Mesenchymal stem cell (in vitro differentiated cells and primary cell): ENCODE data around the gene ZNF385C.
"Not testable (repeated sequence)": the region's sequence is repeated elsewhere in the genome, so short reads cannot be mapped to it uniquely, and the experiment has no call there.

Source experiments
- DNase-seq: peaks from one replicate; pipeline ENCODE4 v3.0.0-alpha.2; 2013
- H2AFZ ChIP-seq: one replicate; pipeline ENCODE4 v1.6.1; 2013; ENCODE audit warnings: low read depth, mild to moderate bottlenecking, control low read depth, inconsistent platforms, low read length, moderate library complexity
- H2AK5ac ChIP-seq: 2 replicates; pipeline ENCODE4 v1.6.1; 2013; ENCODE audit warnings: low read length, moderate library complexity, mild to moderate bottlenecking, inconsistent platforms; ENCODE audit not compliant: severe bottlenecking
- H2BK120ac ChIP-seq: one replicate; pipeline ENCODE4 v1.6.1; 2013; ENCODE audit warnings: low read depth, mild to moderate bottlenecking, inconsistent platforms, low read length, moderate library complexity
- H2BK12ac ChIP-seq, 2 experiments: one replicate each; pipeline ENCODE4 v1.6.1; 2013; ENCODE audit warnings: inconsistent platforms in 2 of 2, low read length in 2 of 2, mild to moderate bottlenecking in 2 of 2, moderate library complexity in 2 of 2, control low read depth in 1 of 2
- H2BK15ac ChIP-seq: one replicate; pipeline ENCODE4 v1.6.1; 2013; ENCODE audit warnings: mild to moderate bottlenecking, low read depth, inconsistent platforms; ENCODE audit not compliant: poor library complexity, severe bottlenecking
- H2BK5ac ChIP-seq: 2 replicates; pipeline ENCODE4 v1.6.1; 2013; ENCODE audit warnings: low read depth, mild to moderate bottlenecking, low read length, control low read depth, inconsistent platforms; ENCODE audit not compliant: poor library complexity, severe bottlenecking
- H3K14ac ChIP-seq, 2 experiments: one replicate each; pipeline ENCODE4 v1.6.1; 2013; ENCODE audit warnings: inconsistent platforms in 2 of 2, low read length in 2 of 2, control low read depth in 1 of 2, mild to moderate bottlenecking in 1 of 2, moderate library complexity in 1 of 2
- H3K18ac ChIP-seq, 2 experiments: one replicate each; pipeline ENCODE4 v1.6.1; 2013; ENCODE audit warnings: inconsistent platforms in 2 of 2, low read length in 2 of 2, control low read depth in 1 of 2, low read depth in 1 of 2, mild to moderate bottlenecking in 1 of 2
- H3K23ac ChIP-seq, 2 experiments: one replicate each; pipeline ENCODE4 v1.6.1; 2013; ENCODE audit warnings: inconsistent platforms in 2 of 2, low read length in 2 of 2, mild to moderate bottlenecking in 2 of 2, moderate library complexity in 2 of 2, control low read depth in 1 of 2
- H3K27ac ChIP-seq: 2 replicates; pipeline ENCODE4 v1.5.1; 2013; ENCODE audit warnings: mild to moderate bottlenecking, moderate library complexity, low read length, control low read depth, inconsistent platforms; ENCODE audit not compliant: poor library complexity, severe bottlenecking
- H3K27me3 ChIP-seq, 2 experiments: 2 replicates each; pipeline versions ENCODE4 v1.6.1 to v1.7.0; 2013; ENCODE audit warnings: low read length in 2 of 2, mild to moderate bottlenecking in 2 of 2, moderate library complexity in 2 of 2, control low read depth in 1 of 2, inconsistent platforms in 1 of 2; ENCODE audit not compliant: control insufficient read depth in 1 of 2, insufficient read depth in 1 of 2
- H3K36me3 ChIP-seq, 2 experiments: 2 replicates each; pipeline versions ENCODE4 v1.6.1 to v1.7.0; 2013; ENCODE audit warnings: low read length in 2 of 2, control low read depth in 1 of 2, inconsistent platforms in 1 of 2, low read depth in 1 of 2, mild to moderate bottlenecking in 1 of 2; ENCODE audit not compliant: insufficient read depth in 2 of 2, control insufficient read depth in 1 of 2
- H3K4ac ChIP-seq, 2 experiments: one replicate each; pipeline ENCODE4 v1.6.1; 2013; ENCODE audit warnings: inconsistent platforms in 2 of 2, low read length in 2 of 2, mild to moderate bottlenecking in 2 of 2, moderate library complexity in 2 of 2, control low read depth in 1 of 2, low read depth in 1 of 2
- H3K4me1 ChIP-seq: 2 replicates; pipeline ENCODE4 v1.6.1; 2013; ENCODE audit warnings: low read depth, low read length, control low read depth; ENCODE audit not compliant: control insufficient read depth, insufficient read depth
- H3K4me2 ChIP-seq: 2 replicates; pipeline ENCODE4 v1.6.1; 2013; ENCODE audit warnings: low read length, mild to moderate bottlenecking, inconsistent platforms; ENCODE audit not compliant: poor library complexity, severe bottlenecking
- H3K4me3 ChIP-seq, 2 experiments: 2 replicates each; pipeline versions ENCODE4 v1.5.1 to v1.7.0; 2013; ENCODE audit warnings: low read length in 2 of 2, mild to moderate bottlenecking in 2 of 2, control low read depth in 1 of 2, low read depth in 1 of 2; ENCODE audit not compliant: insufficient read depth in 1 of 2
- H3K79me1 ChIP-seq: replicated peaks from 2 replicates; pipeline ENCODE4 v1.6.1; 2013; ENCODE audit warnings: mild to moderate bottlenecking, control low read depth, low read length, inconsistent platforms; ENCODE audit not compliant: poor library complexity, severe bottlenecking
- H3K9ac ChIP-seq: 2 replicates; pipeline ENCODE4 v1.7.0; 2013; ENCODE audit warnings: mild to moderate bottlenecking, low read length, moderate library complexity
- H3K9me3 ChIP-seq: 2 replicates; pipeline ENCODE4 v1.7.0; 2013; ENCODE audit warnings: mild to moderate bottlenecking, low read length; ENCODE audit not compliant: control insufficient read depth
- H4K8ac ChIP-seq: one replicate; pipeline ENCODE4 v1.6.1; 2013; ENCODE audit warnings: inconsistent platforms, mild to moderate bottlenecking, low read length, moderate library complexity
- H4K91ac ChIP-seq: one replicate; pipeline ENCODE4 v1.6.1; 2013; ENCODE audit warnings: mild to moderate bottlenecking, low read length, inconsistent platforms
- WGBS: methylation state at CpG from one replicate; pipeline ENCODE4 v1.1.7; 2013; ENCODE audit warnings: mixed read lengths; 5-methylcytosine and 5-hydroxymethylcytosine counted together

ZNF385C gene

DNA sequence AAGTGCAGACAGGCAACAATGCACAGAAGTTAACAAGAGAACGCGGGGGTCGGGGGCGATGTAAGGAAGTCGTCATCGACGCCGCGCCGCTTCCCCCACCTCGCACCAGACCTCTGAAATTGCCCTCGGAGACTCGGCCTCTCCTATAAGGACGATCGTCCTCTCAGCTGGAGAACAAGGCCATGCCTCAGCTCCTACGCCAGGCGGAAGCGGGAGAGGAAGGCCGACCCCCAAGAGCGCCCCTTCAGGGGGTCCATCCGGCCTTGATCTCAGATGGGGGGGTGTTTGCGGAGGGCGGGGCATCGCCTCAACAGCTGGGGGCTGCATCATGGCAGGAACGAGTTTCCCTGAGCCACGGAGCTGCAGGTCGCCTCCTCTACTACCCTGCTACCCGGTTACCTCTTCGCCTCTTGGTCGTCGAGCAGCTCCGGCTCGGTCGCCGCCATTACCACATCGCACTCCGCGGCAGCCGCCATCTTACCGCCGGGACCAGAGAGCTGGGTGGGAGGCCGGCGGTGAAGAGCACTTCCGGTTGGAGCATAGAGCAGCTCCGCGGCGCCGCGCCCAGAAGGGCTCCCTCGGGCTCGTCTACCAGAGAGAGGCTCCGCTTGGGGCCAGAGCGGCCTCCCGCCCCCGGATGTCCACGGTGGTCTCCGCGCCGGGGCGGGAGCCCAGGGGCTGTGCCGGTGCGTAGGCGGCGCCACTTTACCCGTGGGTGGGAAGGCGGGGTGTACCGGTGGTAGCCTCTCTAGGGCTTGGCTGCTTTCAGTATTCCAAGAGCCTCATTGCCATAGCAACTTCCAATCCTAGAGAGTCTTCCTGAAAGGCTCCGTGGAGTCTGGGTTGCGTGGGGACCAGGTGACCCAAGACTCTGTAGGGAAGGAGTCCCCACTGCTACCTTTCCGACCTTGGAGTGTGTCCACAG is 81.1 kb downstream of the ZNF385C start, which contains the start of gene DNAJC7:
TSS of gene DNAJC7 (minus strand) at position 499 of the 925 bp plus-strand sequence. CDS start at position 476, 23 bp downstream.
- Histone ChIP-seq H2AFZ (peak within 1 kb of the TSS; percentile 66), H4K91ac (peak within 1 kb of the TSS; percentile 99), H3K27me3 (no peaks in the 10 kb centered on the region), H2BK15ac (peak within 1 kb of the TSS; percentile 74), H2AK5ac (peak within 1 kb of the TSS; percentile 61), H3K18ac (peak within 1 kb of the TSS; percentile 97 to 99), H3K23ac (peak within 1 kb of the TSS; percentile 51 to 64), H3K27ac (peak within 1 kb of the TSS; percentile 93), H3K36me3 (peaks cover 6 to 8% of the 10 kb centered on the region in 2 experiments), H4K8ac (peak within 1 kb of the TSS; percentile 100), H2BK5ac (peak within 1 kb of the TSS; percentile 88), H3K4ac (peak within 1 kb of the TSS; percentile 93 to 98), H3K4me1 (peaks cover 15% of the 10 kb centered on the region), H3K9ac (peak within 1 kb of the TSS; percentile 96), H3K4me2 (peak within 1 kb of the TSS; percentile 92), H3K4me3 (peak within 1 kb of the TSS; percentile 94 to 95), H3K79me1 (peaks cover 10% of the 10 kb centered on the region), H3K14ac (peak within 1 kb of the TSS in 1 of 2 experiments; percentile 96), H3K9me3 (no peaks in the 10 kb centered on the region), H2BK12ac (peak within 1 kb of the TSS; percentile 6 to 13), H2BK120ac (peak within 1 kb of the TSS; percentile 39)
- DNase-seq, result peak; percentile 92
- WGBS, result under 1% methylated on average over 65 of the region's 70 CpGs

DNA sequence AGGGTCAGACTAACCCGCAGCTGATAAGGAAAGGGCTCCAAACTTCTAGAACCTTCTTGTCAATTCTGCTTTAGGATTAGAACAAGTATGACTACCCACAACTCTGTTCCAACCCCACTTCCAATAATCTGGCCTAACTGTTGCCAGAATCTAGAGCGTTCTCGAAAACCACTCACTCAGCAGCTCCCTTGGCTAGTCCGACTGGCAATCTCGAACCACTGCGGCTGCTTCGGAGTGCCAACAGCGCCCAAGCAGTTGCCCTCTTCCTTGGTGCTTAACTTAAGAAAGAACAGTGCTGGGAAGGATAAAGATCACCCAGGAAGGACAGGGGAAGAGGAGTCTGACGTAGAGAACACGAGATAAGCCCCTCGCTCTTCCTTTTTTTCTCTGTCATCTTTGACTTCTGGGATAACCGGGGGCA is 81.9 kb downstream of the ZNF385C start:
- H3K9ac ChIP-seq, result peak overlapping the region; percentile 96
- H4K8ac ChIP-seq, result no peak overlapping the region
- H3K9me3 ChIP-seq, result no peaks in the 10 kb centered on the region
- H3K4me3 ChIP-seq, result peak overlapping the region; percentile 94 to 95
- peak overlapping the region; percentile 93 for H3K27ac ChIP-seq
- H2BK12ac ChIP-seq, result peak overlapping the region; percentile 6 to 13
- peak overlapping the region; percentile 90 for H3K4me2 ChIP-seq
- H3K4me1 ChIP-seq, result peaks cover 14% of the 10 kb centered on the region
- no peak overlapping the region for H2AFZ ChIP-seq
- H3K18ac ChIP-seq, result peak overlapping the region; percentile 97 to 99
- peak overlapping the region in 1 of 2 experiments; percentile 64 for H3K23ac ChIP-seq
- H2BK5ac ChIP-seq, result no peak overlapping the region
- H3K36me3 ChIP-seq, result peaks cover 4 to 6% of the 10 kb centered on the region in 2 experiments
- no peak overlapping the region for H2BK15ac ChIP-seq
- peaks cover 7% of the 10 kb centered on the region for H3K79me1 ChIP-seq
- H3K14ac ChIP-seq, result peak overlapping the region in 1 of 2 experiments; percentile 96
- DNase-seq, result peak; percentile 37
- 27% methylated on average over 9 of the region's 12 CpGs for WGBS
- no peaks in the 10 kb centered on the region for H3K27me3 ChIP-seq
- H4K91ac ChIP-seq, result no peak overlapping the region
- peak overlapping the region; percentile 39 to 98 for H3K4ac ChIP-seq
- H2AK5ac ChIP-seq, result peak overlapping the region; percentile 61
- H2BK120ac ChIP-seq, result no peak overlapping the region

DNA sequence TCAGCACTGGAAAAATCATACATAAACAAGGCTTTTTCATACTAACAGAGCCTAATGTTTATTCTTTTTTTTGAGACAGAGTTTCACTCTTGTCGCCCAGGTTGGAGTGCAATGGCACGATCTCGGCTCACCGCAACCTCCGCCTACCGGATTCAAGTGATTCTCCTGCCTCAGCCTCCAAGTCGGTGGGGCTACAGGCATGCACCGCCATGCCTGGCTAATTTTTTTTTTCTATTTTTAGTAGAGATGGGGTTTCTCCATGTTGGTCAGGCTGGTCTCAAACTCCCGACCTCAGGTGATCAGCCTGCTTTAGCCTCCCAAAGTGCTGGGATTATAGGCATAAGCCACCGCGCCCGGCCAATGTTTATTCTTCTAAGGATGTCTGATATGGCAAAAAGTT is 84.5 kb downstream of the ZNF385C start:
- H4K8ac ChIP-seq, H3K4me3 ChIP-seq: not testable (repeated sequence)

DNA sequence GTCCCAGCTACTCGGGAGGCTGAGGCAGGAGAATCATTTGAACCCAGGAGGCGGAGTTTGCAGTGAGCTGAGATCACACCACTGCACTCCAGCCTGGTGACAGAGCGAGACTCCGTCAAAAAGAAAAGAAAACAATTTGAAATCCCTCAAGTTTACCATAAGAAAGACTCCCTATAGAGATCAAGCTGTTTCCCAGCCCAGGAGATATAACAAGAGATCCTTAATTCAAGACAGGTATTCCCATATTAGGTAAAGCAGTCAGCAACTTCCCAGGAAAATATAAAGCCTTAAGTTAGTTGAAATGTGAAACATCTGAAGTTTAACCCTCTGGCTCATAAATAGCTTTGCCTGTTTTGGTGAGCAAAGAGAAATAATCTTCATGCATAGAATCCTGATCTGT is 85.9 kb downstream of the ZNF385C start:
- WGBS, result 94% methylated on average over 4 of the region's 4 CpGs
- not testable (repeated sequence) for H2BK120ac ChIP-seq, H3K27ac ChIP-seq

More for the DNA sequence above, 84.5 kb downstream of the ZNF385C start:
- H2AFZ ChIP-seq, H2BK12ac ChIP-seq, H3K9me3 ChIP-seq, H3K4me2 ChIP-seq, H3K18ac ChIP-seq, H2BK15ac ChIP-seq, H3K14ac ChIP-seq, H4K91ac ChIP-seq, H3K79me1 ChIP-seq, H3K27ac ChIP-seq, H2BK5ac ChIP-seq, H2AK5ac ChIP-seq, H3K4ac ChIP-seq, H3K23ac ChIP-seq, H3K27me3 ChIP-seq, H2BK120ac ChIP-seq, H3K4me1 ChIP-seq, DNase-seq: not testable (repeated sequence)
- WGBS, result 98% methylated on average over 9 of the region's 12 CpGs
- Histone ChIP-seq H3K36me3 (peaks cover 5 to 12% of the 10 kb centered on the region in 2 experiments), H3K9ac (peak overlapping the region; percentile 63)

More for the DNA sequence above, 85.9 kb downstream of the ZNF385C start:
- H3K36me3 ChIP-seq, result peaks cover 6 to 13% of the 10 kb centered on the region in 2 experiments
- not testable (repeated sequence) for H3K4ac ChIP-seq, H3K4me3 ChIP-seq, H2AK5ac ChIP-seq, H3K4me2 ChIP-seq, H3K79me1 ChIP-seq, H2BK5ac ChIP-seq, H3K18ac ChIP-seq, H3K23ac ChIP-seq, H3K4me1 ChIP-seq, H3K9ac ChIP-seq, H3K27me3 ChIP-seq, H2BK15ac ChIP-seq, H3K9me3 ChIP-seq, H2BK12ac ChIP-seq, DNase-seq, H4K91ac ChIP-seq, H3K14ac ChIP-seq, H2AFZ ChIP-seq, H4K8ac ChIP-seq
